Spinal cord (tissue), 4 donors: Measurements from ENCODE around the gene TEX55. TPM values are rescaled to one million over a fixed set of nuclear protein-coding genes. Genes with fewer than 3 reads are reported as not detected.

Source experiments
- polyA plus RNA-seq, 2 donors: library from polyadenylated mRNA; unstranded; fragments of 120-200 nt; gene quantifications; one replicate each; pipeline ENCODE4 v1.2.1, GENCODE V29; 2013; ENCODE audit not compliant: insufficient read length in 2 of 2
- total RNA-seq, 2 donors: library from RNA; depleted of rRNA in 1 of 2; stranded (reverse); fragments of 120-200 nt in 1 of 2; fragments of >200 nt in 1 of 2; gene quantifications; one replicate each; pipeline versions ENCODE4 v1.2.3 to v1.2.4, GENCODE V29; 2013 to 2014

The TEX55 gene
- total and polyA plus RNA-seq, 4 donors, result not detected

Other genes starting within 250 kb of the TEX55 start
- 10 to 100 TPM; 13.6 to 41.7 TPM for gene IGSF11, start 111.3 kb upstream of the TEX55 start, total RNA-seq
- gene IGSF11, start 111.3 kb upstream of the TEX55 start, polyA plus RNA-seq, result 10 to 100 TPM; 26.6 to 36.5 TPM
- 10 to 100 TPM in 1 of 2 donors, 1 to 10 TPM in 1; 2.9 to 11.7 TPM for gene UPK1B, start 27.4 kb downstream of the TEX55 start, total RNA-seq
- gene UPK1B, start 27.4 kb downstream of the TEX55 start, polyA plus RNA-seq, result 1 to 10 TPM in 1 of 2 donors, under 1 TPM in 1; 0.36 to 2.3 TPM
- gene B4GALT4, start 94.7 kb downstream of the TEX55 start, total RNA-seq, result 10 to 100 TPM; 19.1 to 37.9 TPM
- 10 to 100 TPM; 20.3 to 21.0 TPM for gene B4GALT4, start 94.7 kb downstream of the TEX55 start, polyA plus RNA-seq
- 10 to 100 TPM; 15.0 to 27.9 TPM for gene ARHGAP31, start 148.2 kb downstream of the TEX55 start, total RNA-seq
- gene ARHGAP31, start 148.2 kb downstream of the TEX55 start, polyA plus RNA-seq, result 10 to 100 TPM; 17.5 to 25.3 TPM